Gastroesophageal sphincter (tissue), 3 donors: ENCODE data around the gene C2orf92.
"Not testable (repeated sequence)": the region's sequence is repeated elsewhere in the genome, so short reads cannot be mapped to it uniquely, and the experiment has no call there.

Experiments
- CTCF ChIP-seq, 4 experiments: fragments of 200-600 bp in 2 of 4; fragments of 450-650 bp in 2 of 4; sonication (generic) in 1 of 4; IDR thresholded peaks; one replicate each; pipeline ENCODE4 v1.5.1; 2017 to 2019; ENCODE audit warnings: antibody characterized with exemption in 4 of 4, mild to moderate bottlenecking in 2 of 4, moderate library complexity in 2 of 4
- EP300 ChIP-seq: sonication (generic); formaldehyde crosslinking; IDR thresholded peaks from one replicate; pipeline ENCODE4 v1.6.1; 2017; ENCODE audit warnings: antibody characterized with exemption, mild to moderate bottlenecking
- POLR2AphosphoS5 ChIP-seq: sonication (generic); formaldehyde crosslinking; IDR thresholded peaks from one replicate; pipeline ENCODE4 v1.6.1; 2017; ENCODE audit warnings: antibody characterized with exemption

- not testable (repeated sequence) for TF ChIP-seq CTCF (IDR thresholded peaks at IDR 0.05); EP300; POLR2AphosphoS5
Measured at GRCh38 chr2:97712175-97712574, 42.7 kb downstream of the C2orf92 start.
